DMS79 (cell line): ENCODE results near the gene ASB13.
A peak's percentile ranks its signal among the peaks of the same experiment; 100 is the strongest.

Source experiments
- DNase-seq: peaks from one replicate; lab custom pipeline; 2025; lab: John Stamatoyannopoulos, UW

ASB13 gene

GRCh38 chr10:5666008-5666840 is at the start of gene ASB13:
TSS of gene ASB13 (minus strand) at chr10:5666595. CDS start at chr10:5666551, 44 bp downstream.
- DNase-seq: no peak

GRCh38 chr10:5711642-5712041 is 45.2 kb upstream of the ASB13 start:
- no peak for DNase-seq

- no peak for DNase-seq
These were observed 44.5 kb upstream of the ASB13 start for GRCh38 chr10:5710859-5711258.

GRCh38 chr10:5709865-5710264 is 43.5 kb upstream of the ASB13 start:
- DNase-seq: no peak

GRCh38 chr10:5708356-5708755 is 42.0 kb upstream of the ASB13 start:
- no peak for DNase-seq

GRCh38 chr10:5698062-5698461 is 31.7 kb upstream of the ASB13 start:
- DNase-seq: no peak

GRCh38 chr10:5697342-5697741 is 30.9 kb upstream of the ASB13 start:
- no peak for DNase-seq

- DNase-seq: no peak
These were observed 28.2 kb upstream of the ASB13 start for GRCh38 chr10:5694573-5694972.

GRCh38 chr10:5692461-5693358 is 26.3 kb upstream of the ASB13 start:
- DNase-seq: no peak

- no peak for DNase-seq
These were observed 25.4 kb upstream of the ASB13 start for GRCh38 chr10:5691786-5692185.

- DNase-seq: no peak
These were observed 22.2 kb upstream of the ASB13 start for GRCh38 chr10:5688587-5688986.

GRCh38 chr10:5685764-5686240 is 19.4 kb upstream of the ASB13 start:
- no peak for DNase-seq

- DNase-seq: no peak
These were observed 18.8 kb upstream of the ASB13 start for GRCh38 chr10:5684971-5685763.

- peak; percentile 68 for DNase-seq
These were observed 18.0 kb upstream of the ASB13 start, which contains the start of gene TASOR2 for GRCh38 chr10:5684318-5684970. TSS of gene TASOR2 (plus strand) at chr10:5684838. CDS start at chr10:5720643, 35,805 bp downstream.

GRCh38 chr10:5683065-5683464 is 16.7 kb upstream of the ASB13 start:
- DNase-seq: no peak

- DNase-seq: no peak
These were observed 15.5 kb upstream of the ASB13 start for GRCh38 chr10:5681930-5682329.

- DNase-seq: no peak
These were observed 13.2 kb upstream of the ASB13 start for GRCh38 chr10:5679606-5680005.

GRCh38 chr10:5679037-5679435 is 12.6 kb upstream of the ASB13 start:
- no peak for DNase-seq

- DNase-seq: no peak
These were observed 12.1 kb upstream of the ASB13 start for GRCh38 chr10:5678397-5679036.

- DNase-seq: no peak
These were observed 4.4 kb upstream of the ASB13 start for GRCh38 chr10:5670662-5671375.
